GM19328 (cell line): Measurements from ENCODE around the gene TRABD.

Experiments
- ATAC-seq: cut with Tn5 transposase; IDR thresholded peaks from one replicate; pipeline ENCODE4 v1.9.1; 2021; ENCODE audit warnings: mild to moderate bottlenecking, moderate library complexity; ENCODE audit not compliant: unreplicated experiment

The TRABD gene

GRCh38 chr22:50216684-50217520 is 31.2 kb downstream of the TRABD start:
- ATAC-seq = no peak

DNA sequence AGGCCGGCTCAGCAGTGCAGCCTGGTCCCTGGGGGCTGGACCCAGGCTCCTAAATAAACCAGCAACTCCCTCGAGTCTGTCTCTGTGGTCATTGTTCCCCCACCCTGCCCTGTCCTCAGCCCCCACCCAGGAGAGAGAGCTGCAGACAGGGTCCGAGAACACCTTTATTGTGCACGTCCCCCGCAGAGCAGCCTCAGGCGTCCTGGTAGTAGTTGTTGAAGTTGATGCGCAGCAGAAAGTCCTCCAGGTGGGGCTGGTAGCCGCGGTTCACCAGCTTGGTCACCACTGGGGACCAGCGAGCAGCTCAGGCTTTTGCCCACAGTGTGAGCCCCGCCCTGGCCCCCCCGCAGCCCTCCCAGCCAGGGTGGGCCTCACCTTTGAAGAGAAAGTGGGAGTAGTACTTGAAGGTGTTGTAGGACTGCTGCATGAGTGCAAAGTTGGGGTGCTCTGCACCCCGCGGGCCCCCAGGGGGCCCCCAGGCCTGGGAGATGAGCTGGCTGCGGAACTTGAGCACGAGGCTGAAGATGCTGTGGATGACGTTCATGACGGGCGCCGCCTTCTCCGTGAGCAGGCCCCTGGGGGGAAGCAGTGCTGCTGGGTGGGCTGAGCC is 31.9 kb downstream of the TRABD start:
- no peak for ATAC-seq

GRCh38 chr22:50218153-50218995 is 32.7 kb downstream of the TRABD start:
- no peak for ATAC-seq

DNA sequence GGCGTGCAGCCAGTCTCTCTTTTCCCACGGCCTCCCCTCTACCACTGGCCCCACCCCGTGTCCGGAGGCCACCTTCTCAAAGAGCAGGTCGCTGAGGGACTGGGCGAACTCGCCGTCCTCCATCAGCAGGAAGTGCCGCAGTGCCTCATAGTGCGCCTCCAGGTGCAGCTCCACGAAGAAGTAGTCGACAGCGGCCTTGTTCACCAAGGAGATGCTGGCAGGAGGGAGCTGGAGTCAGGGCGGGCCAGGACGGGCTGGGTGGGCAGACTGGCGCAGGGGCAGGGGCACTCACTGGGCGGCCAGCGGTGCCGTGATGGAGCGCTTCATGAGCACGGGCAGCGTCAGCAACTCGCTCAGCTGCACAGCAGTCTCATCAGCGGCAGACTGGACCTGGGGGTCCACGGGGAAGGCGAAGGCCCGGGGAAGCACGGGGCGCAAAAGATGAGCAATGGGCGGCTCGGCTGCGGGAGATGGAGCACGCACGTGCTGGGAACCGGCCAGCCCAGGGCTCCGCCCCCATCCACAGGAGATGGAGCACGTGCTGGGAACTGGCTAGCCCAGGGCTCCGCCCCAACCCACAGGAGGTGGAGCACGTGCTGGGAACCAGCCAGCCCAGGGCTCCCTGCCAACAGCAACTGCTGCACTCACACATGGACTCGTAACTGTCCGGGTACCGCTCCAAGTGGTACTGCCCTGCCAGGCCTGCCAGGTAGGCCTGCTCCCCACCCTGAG is 33.4 kb downstream of the TRABD start:
- no peak for ATAC-seq

- ATAC-seq = no peak
Measured at GRCh38 chr22:50219800-50220602, 34.3 kb downstream of the TRABD start.

DNA sequence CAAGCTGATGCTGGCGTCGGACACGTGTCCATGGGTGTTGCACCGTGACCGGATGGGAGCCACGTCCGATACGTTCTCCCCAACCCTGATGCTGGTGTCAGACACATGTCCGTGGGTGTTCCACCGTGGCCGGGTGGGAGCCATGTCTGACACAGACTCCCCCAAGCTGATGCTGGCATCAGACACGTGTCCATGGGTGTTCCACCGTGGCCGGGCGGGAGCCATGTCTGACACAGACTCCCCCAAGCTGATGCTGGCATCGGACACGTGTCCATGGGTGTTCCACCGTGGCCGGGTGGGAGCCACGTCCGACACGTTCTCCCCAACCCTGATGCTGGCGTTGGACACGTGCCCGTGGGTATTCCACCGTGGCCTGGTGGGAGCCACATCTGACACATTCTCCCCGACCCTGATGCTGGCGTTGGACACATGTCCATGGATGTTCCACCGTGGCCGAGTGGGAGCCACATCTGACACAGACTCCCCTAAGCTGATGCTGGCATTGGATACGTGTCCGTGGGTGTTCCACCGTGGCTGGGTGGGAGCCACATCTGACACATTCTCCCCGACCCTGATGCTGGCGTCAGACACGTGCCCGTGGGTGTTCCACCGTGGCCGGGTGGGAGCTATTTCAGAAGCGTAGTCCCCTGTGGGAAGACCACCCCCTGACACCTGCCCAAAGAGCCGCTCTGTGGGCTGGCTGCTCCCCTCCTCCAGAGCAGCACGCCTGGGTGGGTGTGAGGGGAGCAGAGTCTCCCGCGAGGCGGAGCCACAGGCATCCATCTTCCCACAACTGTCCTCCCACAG is 35.1 kb downstream of the TRABD start:
- ATAC-seq = no peak

DNA sequence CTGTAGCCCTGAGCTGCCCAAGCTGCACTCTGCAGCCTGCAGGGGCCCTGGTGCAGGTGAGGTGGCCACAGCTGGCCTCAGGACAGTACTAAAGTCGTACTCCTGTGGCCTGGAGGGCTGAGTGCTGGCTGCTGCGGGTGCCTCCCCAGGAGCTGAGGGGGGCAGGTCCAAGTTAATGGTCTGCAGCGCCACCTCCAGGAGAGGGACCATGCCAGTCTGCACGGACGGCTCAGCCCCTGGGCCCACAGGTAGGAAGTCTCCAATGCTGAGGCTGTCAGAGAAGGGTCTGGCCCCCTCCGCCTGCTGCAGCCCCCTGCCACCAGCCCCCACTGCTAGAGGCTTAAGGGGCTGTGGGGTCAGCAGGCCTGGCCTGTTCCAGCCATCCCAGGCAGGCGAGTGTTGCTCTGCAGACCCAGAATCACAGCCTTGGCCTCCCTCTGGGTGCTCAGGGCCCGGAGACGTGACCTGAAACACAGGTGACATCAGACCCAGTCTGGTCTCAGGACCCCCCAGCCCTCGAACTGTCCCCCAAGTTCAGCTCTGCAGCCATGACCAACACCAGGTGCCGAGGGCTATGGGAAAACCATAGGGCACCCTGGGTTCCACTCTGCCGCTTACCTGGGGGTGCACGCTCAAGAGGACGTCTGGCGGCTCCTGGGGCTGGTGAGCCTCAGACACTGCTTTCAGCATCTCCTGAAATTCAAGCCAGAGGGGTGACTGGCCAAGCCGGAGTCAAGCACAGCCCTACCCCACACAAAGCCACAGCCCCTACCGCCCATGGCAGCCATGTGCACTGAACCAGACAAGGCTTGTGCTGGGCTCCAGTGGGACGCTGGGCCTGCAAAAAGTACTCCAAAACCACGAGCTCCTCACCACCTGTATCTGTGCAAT is 35.9 kb downstream of the TRABD start:
- no peak for ATAC-seq

DNA sequence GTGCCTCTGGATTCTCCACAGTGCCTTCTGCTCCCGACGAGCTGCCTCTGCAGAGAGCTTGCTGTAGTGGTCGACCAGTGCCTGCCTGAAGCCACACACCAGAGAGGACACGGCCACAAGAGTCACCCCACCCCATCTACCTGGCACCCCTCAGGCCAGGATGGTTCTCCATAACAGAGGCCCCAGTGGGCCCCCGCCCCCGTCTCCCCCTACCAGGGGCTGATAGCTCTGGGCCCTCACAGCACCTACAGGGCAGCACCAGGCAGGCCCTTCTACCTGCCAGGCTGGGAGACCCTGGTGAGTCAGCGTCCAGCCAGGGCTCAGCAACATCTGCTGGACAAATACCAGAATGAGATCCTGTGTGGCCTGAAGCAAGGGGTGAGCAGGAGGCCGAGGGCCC is 36.8 kb downstream of the TRABD start:
- no peak for ATAC-seq

- ATAC-seq = no peak
Measured at GRCh38 chr22:50224071-50224470, 38.4 kb downstream of the TRABD start.

- ATAC-seq = no peak
Measured at GRCh38 chr22:50225200-50225969, 39.7 kb downstream of the TRABD start.

GRCh38 chr22:50226063-50226874 is 40.6 kb downstream of the TRABD start:
- ATAC-seq = no peak

GRCh38 chr22:50226875-50227165 is 41.1 kb downstream of the TRABD start:
- no peak for ATAC-seq

DNA sequence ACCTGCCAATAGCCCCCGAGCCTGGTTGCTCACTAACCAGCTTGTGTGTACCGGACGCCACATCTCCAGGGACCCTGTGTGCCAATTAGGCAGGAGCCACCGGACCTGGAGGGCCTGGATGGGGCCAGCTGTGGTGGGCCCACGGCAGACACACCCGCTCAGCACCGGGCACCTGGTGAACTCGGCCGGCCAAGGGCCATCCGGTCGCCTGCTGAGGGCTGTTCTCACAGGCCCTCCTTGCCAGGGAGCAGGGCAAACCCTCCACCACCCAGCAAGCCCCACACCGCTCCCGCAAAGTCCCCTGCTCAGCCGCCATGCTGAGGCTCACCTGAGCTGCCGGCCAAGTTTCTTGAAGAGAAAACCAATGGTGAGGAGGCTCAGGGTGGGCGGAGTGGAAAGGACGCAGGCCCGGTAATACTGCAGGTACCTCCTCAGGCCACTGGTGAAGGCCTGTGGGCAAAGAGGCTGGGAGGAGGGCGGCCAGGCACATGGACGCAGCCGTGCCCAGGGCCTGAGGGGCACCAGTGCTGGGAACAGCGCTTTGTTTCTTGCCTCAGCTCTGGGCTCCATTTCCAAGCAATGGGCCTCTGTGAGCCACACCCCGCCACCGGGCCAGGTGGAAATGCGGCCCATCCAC is 42.0 kb downstream of the TRABD start:
- no peak for ATAC-seq

DNA sequence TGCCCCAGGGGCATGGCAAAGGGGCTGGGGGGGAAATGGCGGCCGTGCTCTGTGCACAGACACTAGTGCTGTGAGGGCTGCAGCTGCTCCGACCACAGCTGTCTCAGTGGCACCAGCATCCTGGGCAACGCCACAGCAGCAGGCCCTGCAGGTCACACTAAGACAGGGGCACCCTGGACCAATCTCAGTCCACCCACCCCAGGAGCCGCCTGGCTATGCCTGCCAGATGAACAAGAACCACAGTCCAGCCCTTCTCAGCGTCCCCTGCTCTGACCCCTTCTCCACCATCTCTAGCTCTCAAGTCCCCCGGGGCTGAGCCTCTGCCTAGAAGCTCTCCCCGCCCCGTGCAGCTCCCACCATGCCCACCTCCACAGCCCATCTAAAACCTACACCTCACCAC is 42.7 kb downstream of the TRABD start:
- no peak for ATAC-seq

GRCh38 chr22:50229370-50229769 is 43.7 kb downstream of the TRABD start:
- ATAC-seq = no peak

DNA sequence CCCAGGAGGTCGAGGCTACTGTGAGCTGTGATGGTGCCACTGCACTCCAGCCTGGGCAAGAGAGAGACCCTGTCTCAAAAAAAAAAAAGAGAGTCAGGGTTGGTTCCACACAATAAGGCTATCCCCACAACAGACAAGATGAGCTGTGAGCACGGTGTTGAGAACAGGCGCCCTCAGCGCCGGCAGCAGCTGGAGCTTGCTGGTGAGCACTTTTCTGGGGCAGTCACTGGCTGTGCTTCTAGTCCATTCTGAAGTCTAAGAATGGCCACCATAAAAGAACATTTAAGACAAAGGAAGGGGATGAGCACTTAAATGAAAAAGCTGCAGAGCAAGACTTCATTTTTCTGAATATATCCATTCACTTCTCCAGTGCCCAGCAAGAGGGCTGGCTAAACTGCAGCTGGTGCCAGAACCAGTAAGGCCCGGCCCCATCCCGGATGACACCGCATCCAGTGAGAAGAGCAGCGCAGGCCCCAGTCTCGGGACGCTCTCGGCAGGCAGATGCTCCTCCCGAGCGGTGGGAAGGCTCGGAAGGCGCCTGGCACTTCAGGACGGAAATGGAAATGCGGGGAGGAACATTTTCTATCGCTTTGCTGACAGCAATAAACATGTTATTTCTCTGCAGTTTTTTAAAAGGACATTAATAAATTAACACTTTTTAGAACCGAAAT is 46.9 kb downstream of the TRABD start:
- ATAC-seq = no peak
